HepG2 (cell line): Measurements from ENCODE around the gene YPEL4. TPM values are rescaled to one million over a fixed set of nuclear protein-coding genes. Genes with fewer than 3 reads are reported as not detected.
A peak's percentile ranks its signal among the peaks of the same experiment; 100 is the strongest.

Source experiments
- ARNTL ChIP-seq: sonication (generic); formaldehyde crosslinking; IDR thresholded peaks from 2 replicates; pipeline ENCODE4 v1.4.0; 2020; ENCODE audit warnings: mild to moderate bottlenecking, missing genetic modification reagents
- FOXP4 ChIP-seq: sonication (generic); formaldehyde crosslinking; IDR thresholded peaks from 2 replicates; pipeline ENCODE4 v1.4.0; 2020; ENCODE audit warnings: missing genetic modification reagents
- HMGXB3 ChIP-seq: sonication (generic); formaldehyde crosslinking; IDR thresholded peaks from 2 replicates; pipeline ENCODE4 v1.4.0; 2020; ENCODE audit warnings: missing genetic modification reagents, borderline replicate concordance
- IRF2 ChIP-seq: IDR thresholded peaks from 2 replicates; pipeline ENCODE4 v1.6.1; 2018; ENCODE audit warnings: missing genetic modification reagents, missing compliant biosample characterization
- NFIC ChIP-seq: IDR thresholded peaks from 2 replicates; pipeline ENCODE4 v1.6.1; 2012; ENCODE audit warnings: mild to moderate bottlenecking, low read length, inconsistent platforms
- NONO ChIP-seq, 2 experiments: fragments of 450-650 bp in 1 of 2; sonication (generic) in 1 of 2; formaldehyde crosslinking in 1 of 2; IDR thresholded peaks in 1 of 2; conservative IDR thresholded peaks in 1 of 2; 2 replicates each; pipeline versions ENCODE4 v1.6.1 to v1.8.0; 2017 to 2022; ENCODE audit warnings: mild to moderate bottlenecking in 1 of 2, missing genetic modification reagents in 1 of 2, moderate library complexity in 1 of 2
- NR2F2 ChIP-seq: IDR thresholded peaks from 2 replicates; pipeline ENCODE4 v1.6.1; 2012; ENCODE audit warnings: low read depth, inconsistent platforms, borderline replicate concordance
- SOX5 ChIP-seq: IDR thresholded peaks from 2 replicates; pipeline ENCODE4 v1.6.1; 2016; ENCODE audit warnings: borderline replicate concordance
- TERF1 ChIP-seq: sonication (generic); formaldehyde crosslinking; IDR thresholded peaks from 2 replicates; pipeline ENCODE4 v1.8.0; 2022; ENCODE audit warnings: mild to moderate bottlenecking, missing genetic modification reagents, moderate library complexity
- TFE3 ChIP-seq: IDR thresholded peaks from 2 replicates; pipeline ENCODE4 v1.6.1; 2016
- ZNF20 ChIP-seq: sonication (generic); formaldehyde crosslinking; IDR thresholded peaks from 2 replicates; pipeline ENCODE4 v1.4.0; 2020; ENCODE audit warnings: mild to moderate bottlenecking, moderate library complexity, missing genetic modification reagents
- ZNF317 ChIP-seq: sonication (generic); formaldehyde crosslinking; IDR thresholded peaks from 2 replicates; pipeline ENCODE4 v1.5.0; 2020; ENCODE audit warnings: mild to moderate bottlenecking, missing genetic modification reagents
- ZNF33B ChIP-seq: sonication (generic); formaldehyde crosslinking; IDR thresholded peaks from 2 replicates; pipeline ENCODE4 v1.5.1; 2020; ENCODE audit warnings: mild to moderate bottlenecking, missing genetic modification reagents
- ZNF441 ChIP-seq: sonication (generic); formaldehyde crosslinking; IDR thresholded peaks from 2 replicates; pipeline ENCODE4 v1.7.0; 2021; ENCODE audit warnings: missing genetic modification reagents, borderline replicate concordance
- ZNF512B ChIP-seq: sonication (generic); formaldehyde crosslinking; IDR thresholded peaks from 2 replicates; pipeline ENCODE4 v1.5.1; 2020; ENCODE audit warnings: missing genetic modification reagents, mild to moderate bottlenecking, borderline replicate concordance
- ZNF674 ChIP-seq: sonication (generic); formaldehyde crosslinking; IDR thresholded peaks from 2 replicates; pipeline ENCODE4 v1.5.0; 2020; ENCODE audit warnings: low read depth, mild to moderate bottlenecking, missing genetic modification reagents
- polyA plus RNA-seq, 8 experiments: library from polyadenylated mRNA; depleted of rRNA in 3 of 8; stranded (reverse) in 7 of 8; unstranded in 1 of 8; fragments of >200 nt; fragmentation: Illumina TruSeq in 4 of 8; extraction: Trizol in 4 of 8; gene quantifications; 2 replicates each; pipeline versions ENCODE4 v1.2.1 to v1.2.3, GENCODE V29; 2011 to 2016; ENCODE audit warnings: low read depth in 4 of 8, missing spikeins in 1 of 8, mixed read lengths in 1 of 8; ENCODE audit not compliant: insufficient read depth in 1 of 8
- total RNA-seq, 5 experiments: library from RNA; depleted of rRNA; stranded (reverse); fragments of >200 nt; fragmentation: Illumina TruSeq; extraction: Trizol; gene quantifications; 2 replicates each; pipeline ENCODE4 v1.2.3, GENCODE V29; 2016; ENCODE audit warnings: low read depth in 1 of 5

YPEL4 gene
- total and polyA plus RNA-seq, 2 of the 13 experiments (the other 11 are each of a cell fraction or from before 2014, with no cell fraction given) = 0.04 TPM; not detected in 1

GRCh38 chr11:57639321-57640067 lies 10.2 kb downstream of the YPEL4 start (continued):
- TF ChIP-seq TERF1 (CRISPR knock-in tag) (no peak), ZNF317 (no peak; the same call in 1 of the 2 replicates), ZNF674 (CRISPR knock-in tag) (no peak), NR2F2 (peak; percentile 76), SOX5 (CRISPR knock-in tag) (peak; percentile 40; the same call in 1 of the 2 replicates), ZNF441 (CRISPR knock-in tag) (no peak), ZNF33B (no peak), ZNF512B (peak; percentile 26; the same call in 1 of the 2 replicates), ARNTL (CRISPR knock-in tag) (peak; percentile 31; the same call in 1 of the 2 replicates), NFIC (no peak), NONO (IDR thresholded peaks at IDR 0.05) (no peak), NONO (CRISPR knock-in tag; conservative IDR thresholded peaks at IDR 0.05) (peak; percentile 55; the same call in 1 of the 2 replicates), ZNF20 (CRISPR knock-in tag) (0 out of 2 replicates have a peak, but pooled peaks have one; percentile 37), IRF2 (CRISPR knock-in tag) (no peak), FOXP4 (peak; percentile 56), HMGXB3 (CRISPR knock-in tag) (no peak), TFE3 (no peak)
